Measurements from ENCODE around the gene CCNF.

DNA sequence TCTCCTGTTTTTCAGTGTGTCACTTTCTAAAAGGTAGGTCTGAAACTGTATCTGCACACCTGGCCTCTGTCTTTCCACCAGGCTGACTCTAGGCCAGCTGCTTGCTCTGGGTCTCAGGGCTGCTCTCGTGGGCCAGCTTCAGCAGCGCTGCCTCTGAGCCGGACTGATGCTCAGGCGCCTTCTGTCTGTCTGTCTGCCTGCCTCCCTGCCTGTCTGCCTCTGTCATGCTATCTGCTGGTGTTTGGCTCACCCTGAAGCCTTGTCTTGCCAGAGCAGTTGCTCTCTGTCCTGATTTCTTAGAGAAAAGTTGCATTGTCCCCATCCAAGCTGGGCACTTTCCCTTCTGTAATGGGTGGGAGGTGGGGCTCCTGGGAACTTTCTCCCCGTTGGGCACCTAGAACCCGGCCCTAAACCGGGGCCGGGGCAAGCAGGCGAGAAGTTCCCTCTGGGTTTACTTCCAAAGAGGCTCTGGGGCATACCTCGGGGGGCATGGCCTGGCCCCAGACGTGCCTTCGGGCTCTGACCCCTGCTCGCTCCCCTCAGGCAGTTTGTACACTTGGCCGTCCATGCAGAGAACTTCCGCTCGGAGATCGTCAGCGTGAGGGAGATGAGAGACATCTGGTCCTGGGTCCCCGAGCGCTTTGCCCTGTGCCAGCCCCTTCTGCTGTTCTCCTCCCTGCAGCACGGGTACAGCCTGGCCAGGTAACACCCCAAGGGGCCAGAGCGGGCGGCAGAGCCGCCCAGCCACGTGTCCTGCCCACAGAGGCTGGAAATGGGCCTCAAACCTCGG lies 68.6 kb downstream of the CCNF start:
- TF ChIP-seq, protein P1, sequence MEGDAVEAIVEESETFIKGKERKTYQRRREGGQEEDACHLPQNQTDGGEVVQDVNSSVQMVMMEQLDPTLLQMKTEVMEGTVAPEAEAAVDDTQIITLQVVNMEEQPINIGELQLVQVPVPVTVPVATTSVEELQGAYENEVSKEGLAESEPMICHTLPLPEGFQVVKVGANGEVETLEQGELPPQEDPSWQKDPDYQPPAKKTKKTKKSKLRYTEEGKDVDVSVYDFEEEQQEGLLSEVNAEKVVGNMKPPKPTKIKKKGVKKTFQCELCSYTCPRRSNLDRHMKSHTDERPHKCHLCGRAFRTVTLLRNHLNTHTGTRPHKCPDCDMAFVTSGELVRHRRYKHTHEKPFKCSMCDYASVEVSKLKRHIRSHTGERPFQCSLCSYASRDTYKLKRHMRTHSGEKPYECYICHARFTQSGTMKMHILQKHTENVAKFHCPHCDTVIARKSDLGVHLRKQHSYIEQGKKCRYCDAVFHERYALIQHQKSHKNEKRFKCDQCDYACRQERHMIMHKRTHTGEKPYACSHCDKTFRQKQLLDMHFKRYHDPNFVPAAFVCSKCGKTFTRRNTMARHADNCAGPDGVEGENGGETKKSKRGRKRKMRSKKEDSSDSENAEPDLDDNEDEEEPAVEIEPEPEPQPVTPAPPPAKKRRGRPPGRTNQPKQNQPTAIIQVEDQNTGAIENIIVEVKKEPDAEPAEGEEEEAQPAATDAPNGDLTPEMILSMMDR (IDR thresholded peaks at IDR 0.05), result no peak
- no peak for TF ChIP-seq POLR2A (IDR thresholded peaks at IDR 0.05)

Data from thyroid gland (tissue), 4 donors.